HepG2 (cell line): ENCODE results near the gene AARS2.

Experiments used
- BRD4 ChIP-seq: sonication (generic); formaldehyde crosslinking; IDR thresholded peaks from 2 replicates; pipeline ENCODE4 v1.4.0; 2020; ENCODE audit warnings: missing genetic modification reagents
- FOXK1 ChIP-seq: sonication (generic); formaldehyde crosslinking; IDR thresholded peaks from 2 replicates; pipeline ENCODE4 v1.4.0; 2020; ENCODE audit warnings: low read depth, missing genetic modification reagents, borderline replicate concordance
- HOXA5 ChIP-seq: sonication (generic); formaldehyde crosslinking; IDR thresholded peaks from 2 replicates; pipeline ENCODE4 v1.4.0; 2020; ENCODE audit warnings: missing genetic modification reagents
- SUZ12 ChIP-seq: fragments of 150-350 bp; IDR thresholded peaks from 2 replicates; pipeline ENCODE4 v1.6.1; 2014; ENCODE audit warnings: low read depth, low read length
- ZNF772 ChIP-seq: sonication (generic); formaldehyde crosslinking; IDR thresholded peaks from 2 replicates; pipeline ENCODE4 v1.5.0; 2020; ENCODE audit warnings: mild to moderate bottlenecking, missing genetic modification reagents
- TF ChIP-seq, protein P1 (sequence below): sonication (generic); formaldehyde crosslinking; IDR thresholded peaks from 2 replicates; pipeline ENCODE4 v1.5.0; 2020; ENCODE audit warnings: mild to moderate bottlenecking, missing genetic modification reagents, moderate library complexity
- TF ChIP-seq, protein P2 (sequence below): IDR thresholded peaks from 2 replicates; pipeline ENCODE4 v1.6.1; 2016

- TF ChIP-seq BRD4 (CRISPR knock-in tag) (no peak), HOXA5 (CRISPR knock-in tag) (no peak), SUZ12 (no peak), ZNF772 (no peak), FOXK1 (CRISPR knock-in tag) (no peak)
- TF ChIP-seq, protein P1, sequence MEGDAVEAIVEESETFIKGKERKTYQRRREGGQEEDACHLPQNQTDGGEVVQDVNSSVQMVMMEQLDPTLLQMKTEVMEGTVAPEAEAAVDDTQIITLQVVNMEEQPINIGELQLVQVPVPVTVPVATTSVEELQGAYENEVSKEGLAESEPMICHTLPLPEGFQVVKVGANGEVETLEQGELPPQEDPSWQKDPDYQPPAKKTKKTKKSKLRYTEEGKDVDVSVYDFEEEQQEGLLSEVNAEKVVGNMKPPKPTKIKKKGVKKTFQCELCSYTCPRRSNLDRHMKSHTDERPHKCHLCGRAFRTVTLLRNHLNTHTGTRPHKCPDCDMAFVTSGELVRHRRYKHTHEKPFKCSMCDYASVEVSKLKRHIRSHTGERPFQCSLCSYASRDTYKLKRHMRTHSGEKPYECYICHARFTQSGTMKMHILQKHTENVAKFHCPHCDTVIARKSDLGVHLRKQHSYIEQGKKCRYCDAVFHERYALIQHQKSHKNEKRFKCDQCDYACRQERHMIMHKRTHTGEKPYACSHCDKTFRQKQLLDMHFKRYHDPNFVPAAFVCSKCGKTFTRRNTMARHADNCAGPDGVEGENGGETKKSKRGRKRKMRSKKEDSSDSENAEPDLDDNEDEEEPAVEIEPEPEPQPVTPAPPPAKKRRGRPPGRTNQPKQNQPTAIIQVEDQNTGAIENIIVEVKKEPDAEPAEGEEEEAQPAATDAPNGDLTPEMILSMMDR (CRISPR knock-in tag): no peak
- TF ChIP-seq, protein P2, sequence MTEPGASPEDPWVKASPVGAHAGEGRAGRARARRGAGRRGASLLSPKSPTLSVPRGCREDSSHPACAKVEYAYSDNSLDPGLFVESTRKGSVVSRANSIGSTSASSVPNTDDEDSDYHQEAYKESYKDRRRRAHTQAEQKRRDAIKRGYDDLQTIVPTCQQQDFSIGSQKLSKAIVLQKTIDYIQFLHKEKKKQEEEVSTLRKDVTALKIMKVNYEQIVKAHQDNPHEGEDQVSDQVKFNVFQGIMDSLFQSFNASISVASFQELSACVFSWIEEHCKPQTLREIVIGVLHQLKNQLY: no peak
Observed at GRCh38 chr6:44250718-44251123, 62.4 kb downstream of the AARS2 start.
